Neuron (in vitro differentiated cells): Measurements from ENCODE around the gene SLC25A21.

Experiments used
- H2AFZ ChIP-seq: one replicate; pipeline ENCODE4 v1.6.1; 2013; ENCODE audit warnings: low read depth, mild to moderate bottlenecking, inconsistent platforms, low read length, moderate library complexity
- H3K27me3 ChIP-seq: one replicate; pipeline ENCODE4 v1.6.1; 2013; ENCODE audit warnings: low read length; ENCODE audit not compliant: insufficient read depth
- H3K36me3 ChIP-seq: one replicate; pipeline ENCODE4 v1.6.1; 2013; ENCODE audit warnings: low read length; ENCODE audit not compliant: insufficient read depth
- H3K4me1 ChIP-seq: one replicate; pipeline ENCODE4 v1.6.1; 2013; ENCODE audit warnings: low read length; ENCODE audit not compliant: insufficient read depth
- H3K4me3 ChIP-seq: 2 replicates; pipeline ENCODE4 v1.5.1; 2013; ENCODE audit warnings: mild to moderate bottlenecking, low read length, moderate library complexity
- H3K9me3 ChIP-seq: one replicate; pipeline ENCODE4 v1.6.1; 2013; ENCODE audit warnings: low read length

The SLC25A21 gene

DNA sequence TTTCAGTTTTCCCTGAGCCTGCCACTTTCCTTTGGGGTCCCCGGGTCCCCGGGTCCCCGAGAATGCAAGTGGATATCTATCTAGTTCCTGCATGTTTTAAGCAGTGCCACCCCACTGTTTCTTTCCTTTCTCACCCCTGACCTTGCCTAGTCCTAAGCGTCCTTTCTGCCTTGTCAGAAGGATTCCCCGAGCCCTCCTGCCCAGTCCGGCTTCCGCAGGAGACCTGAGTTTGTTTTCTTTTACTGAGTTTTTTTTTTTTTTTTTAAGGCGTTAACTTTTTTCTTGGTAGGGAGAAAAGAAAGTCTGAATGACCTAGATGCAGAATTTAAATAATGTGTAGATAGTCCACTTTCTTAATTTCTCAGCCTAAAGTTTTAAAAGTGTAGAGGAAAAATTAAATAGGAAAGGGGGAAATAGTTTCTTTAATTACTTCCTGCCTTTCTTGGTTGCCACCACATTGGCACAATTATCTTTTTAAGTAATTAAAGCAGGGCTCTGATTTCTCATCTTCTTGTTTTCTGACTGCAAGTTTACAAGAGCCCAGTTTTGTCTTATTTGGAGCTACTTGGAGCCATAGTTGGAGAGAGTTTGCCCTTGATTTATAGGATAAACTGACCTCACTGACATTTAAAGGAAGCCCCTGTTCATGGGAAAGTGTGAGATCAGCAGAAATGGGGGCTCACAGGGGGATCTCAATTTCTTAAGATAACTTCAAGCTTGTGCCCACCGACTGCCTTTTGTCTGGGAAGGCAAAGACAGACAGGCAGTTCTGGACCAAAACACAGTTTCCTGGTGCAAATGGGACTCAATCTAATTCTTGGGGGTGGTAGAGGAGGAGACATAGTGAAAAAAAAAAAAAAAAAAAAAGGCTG is 507.8 kb downstream of the SLC25A21 start:
- no peaks in the 10 kb centered on the region for H3K36me3 ChIP-seq
- no peak overlapping the region for H3K4me3 ChIP-seq
- H3K4me1 ChIP-seq, result peaks cover 27% of the 10 kb centered on the region
- H3K9me3 ChIP-seq, result no peaks in the 10 kb centered on the region
- peaks cover 89% of the 10 kb centered on the region for H3K27me3 ChIP-seq
- H2AFZ ChIP-seq, result no peak overlapping the region

DNA sequence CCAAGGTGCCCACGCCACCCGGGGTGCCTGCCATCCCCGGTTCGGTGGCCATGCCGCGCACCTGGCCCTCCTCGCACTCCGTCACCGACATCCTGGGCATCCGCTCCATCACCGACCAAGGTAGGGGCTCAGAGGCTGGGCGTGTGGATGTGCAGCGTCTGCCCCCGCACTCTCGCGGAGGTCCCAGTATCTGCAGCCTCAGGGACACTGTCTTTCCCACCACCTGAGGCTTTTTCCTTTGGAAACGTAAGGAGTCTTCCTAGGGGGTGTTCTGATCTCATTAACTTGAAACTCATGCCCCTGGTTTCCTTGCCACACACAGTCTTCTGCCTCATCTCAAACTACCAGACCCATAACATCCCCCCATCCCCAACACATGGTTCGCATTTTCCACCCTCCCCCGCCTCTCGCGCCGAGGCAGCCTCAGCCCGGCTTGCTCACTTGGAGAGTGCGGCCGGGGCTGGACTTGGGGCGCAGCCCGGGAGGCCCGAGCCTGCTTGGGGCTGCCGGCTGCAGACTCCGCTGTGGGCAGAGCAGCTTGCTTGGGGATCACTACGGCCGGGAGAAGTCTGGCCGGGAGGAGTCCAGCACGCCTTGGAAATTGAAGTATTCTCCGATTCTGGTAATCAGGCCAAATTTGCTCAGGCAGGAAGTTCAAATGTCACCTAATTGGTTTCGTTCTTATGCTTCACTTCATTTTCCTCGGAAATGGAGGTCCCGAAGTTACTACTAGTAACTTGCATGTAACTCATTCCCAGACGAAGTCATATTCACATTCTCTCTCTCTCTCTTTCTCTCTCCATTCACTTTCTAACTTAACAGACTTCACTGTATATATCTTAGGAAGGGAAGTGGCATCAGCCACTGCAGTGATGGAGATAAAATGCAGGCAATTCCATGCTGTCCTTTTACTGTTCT is 508.7 kb downstream of the SLC25A21 start:
- Histone ChIP-seq H3K4me3 (no peak overlapping the region), H3K9me3 (no peaks in the 10 kb centered on the region), H3K27me3 (peaks cover 93% of the 10 kb centered on the region), H2AFZ (no peak overlapping the region), H3K36me3 (no peaks in the 10 kb centered on the region), H3K4me1 (peaks cover 32% of the 10 kb centered on the region)

DNA sequence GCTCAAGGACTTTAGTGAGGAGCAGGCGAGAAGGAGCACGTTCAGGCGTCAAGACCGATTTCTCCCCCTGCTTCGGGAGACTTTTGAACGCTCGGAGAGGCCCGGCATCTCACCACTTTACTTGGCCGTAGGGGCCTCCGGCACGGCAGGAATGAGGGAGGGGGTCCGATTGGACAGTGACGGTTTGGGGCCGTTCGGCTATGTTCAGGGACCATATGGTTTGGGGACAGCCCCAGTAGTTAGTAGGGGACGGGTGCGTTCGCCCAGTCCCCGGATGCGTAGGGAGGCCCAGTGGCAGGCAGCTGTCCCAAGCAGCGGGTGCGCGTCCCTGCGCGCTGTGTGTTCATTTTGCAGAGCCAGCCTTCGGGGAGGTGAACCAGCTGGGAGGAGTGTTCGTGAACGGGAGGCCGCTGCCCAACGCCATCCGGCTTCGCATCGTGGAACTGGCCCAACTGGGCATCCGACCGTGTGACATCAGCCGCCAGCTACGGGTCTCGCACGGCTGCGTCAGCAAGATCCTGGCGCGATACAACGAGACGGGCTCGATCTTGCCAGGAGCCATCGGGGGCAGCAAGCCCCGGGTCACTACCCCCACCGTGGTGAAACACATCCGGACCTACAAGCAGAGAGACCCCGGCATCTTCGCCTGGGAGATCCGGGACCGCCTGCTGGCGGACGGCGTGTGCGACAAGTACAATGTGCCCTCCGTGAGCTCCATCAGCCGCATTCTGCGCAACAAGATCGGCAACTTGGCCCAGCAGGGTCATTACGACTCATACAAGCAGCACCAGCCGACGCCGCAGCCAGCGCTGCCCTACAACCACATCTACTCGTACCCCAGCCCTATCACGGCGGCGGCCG is 509.6 kb downstream of the SLC25A21 start:
- peak overlapping the region; percentile 13 for H3K4me3 ChIP-seq
- H3K36me3 ChIP-seq, result no peaks in the 10 kb centered on the region
- peak overlapping the region; percentile 6 for H2AFZ ChIP-seq
- H3K4me1 ChIP-seq, result peaks cover 35% of the 10 kb centered on the region
- no peaks in the 10 kb centered on the region for H3K9me3 ChIP-seq
- H3K27me3 ChIP-seq, result peaks cover 95% of the 10 kb centered on the region

DNA sequence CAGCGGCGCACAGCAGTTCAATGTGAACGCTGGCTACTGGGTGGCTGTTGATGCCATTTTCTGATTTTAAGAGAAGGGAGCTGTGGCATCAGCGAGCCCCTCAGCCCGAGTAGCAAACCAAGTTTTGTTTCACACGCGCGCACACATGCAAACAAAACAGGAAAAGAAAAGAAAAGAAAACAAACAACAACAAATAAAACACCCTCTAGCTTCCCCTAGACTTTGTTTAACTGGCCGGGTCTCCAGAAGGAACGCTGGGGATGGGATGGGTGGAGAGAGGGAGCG is 510.2 kb downstream of the SLC25A21 start:
- Histone ChIP-seq H3K27me3 (peaks cover 95% of the 10 kb centered on the region), H3K36me3 (no peaks in the 10 kb centered on the region), H3K9me3 (no peaks in the 10 kb centered on the region), H3K4me1 (peaks cover 41% of the 10 kb centered on the region), H2AFZ (no peak overlapping the region), H3K4me3 (peak overlapping the region; percentile 13)

DNA sequence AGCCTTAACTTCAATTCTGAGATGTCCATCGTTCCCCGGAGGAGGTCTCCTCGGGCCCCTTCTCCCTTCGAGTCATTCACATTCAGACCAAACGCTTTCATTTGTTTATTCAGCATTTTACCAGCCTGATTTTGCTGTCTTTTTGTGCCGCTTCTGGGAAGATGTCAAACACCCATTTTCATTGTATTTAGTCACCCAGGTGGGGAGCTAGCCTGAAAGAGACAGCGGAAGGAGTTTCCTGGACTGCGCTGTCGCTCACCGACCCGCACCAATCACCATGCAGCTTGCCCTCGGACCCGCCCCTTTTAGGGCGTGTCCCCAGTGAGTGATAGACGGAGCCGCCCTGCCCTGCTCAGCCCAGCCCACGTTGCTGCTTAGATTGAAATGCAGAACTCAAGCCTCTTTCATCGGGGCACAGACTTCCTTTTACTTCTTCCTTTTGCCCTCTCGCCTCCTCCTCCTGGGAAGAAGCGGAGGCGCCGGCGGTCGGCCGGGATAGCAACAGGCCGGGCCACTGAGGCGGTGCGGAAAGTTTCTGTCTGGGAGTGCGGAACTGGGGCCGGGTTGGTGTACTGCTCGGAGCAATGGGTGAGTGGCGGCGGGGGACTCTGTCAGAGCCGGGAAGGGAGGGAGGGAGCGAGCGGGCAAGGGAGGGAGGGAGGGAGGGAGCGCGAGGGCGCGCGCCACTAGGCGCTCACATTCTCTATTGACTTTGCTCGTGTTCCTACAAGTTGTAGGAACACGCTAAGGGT is 510.7 kb downstream of the SLC25A21 start, which contains the start of gene PAX9:
PAX9 (plus strand) TSS at position 355 of the 752 bp plus-strand sequence; CDS start at position 585, 230 bp downstream.
- Histone ChIP-seq H3K9me3 (no peaks in the 10 kb centered on the region), H3K27me3 (peaks cover 95% of the 10 kb centered on the region), H3K4me1 (peaks cover 46% of the 10 kb centered on the region), H3K4me3 (peak within 1 kb of the TSS; percentile 42), H2AFZ (peak within 1 kb of the TSS; percentile 6), H3K36me3 (no peaks in the 10 kb centered on the region)

DNA sequence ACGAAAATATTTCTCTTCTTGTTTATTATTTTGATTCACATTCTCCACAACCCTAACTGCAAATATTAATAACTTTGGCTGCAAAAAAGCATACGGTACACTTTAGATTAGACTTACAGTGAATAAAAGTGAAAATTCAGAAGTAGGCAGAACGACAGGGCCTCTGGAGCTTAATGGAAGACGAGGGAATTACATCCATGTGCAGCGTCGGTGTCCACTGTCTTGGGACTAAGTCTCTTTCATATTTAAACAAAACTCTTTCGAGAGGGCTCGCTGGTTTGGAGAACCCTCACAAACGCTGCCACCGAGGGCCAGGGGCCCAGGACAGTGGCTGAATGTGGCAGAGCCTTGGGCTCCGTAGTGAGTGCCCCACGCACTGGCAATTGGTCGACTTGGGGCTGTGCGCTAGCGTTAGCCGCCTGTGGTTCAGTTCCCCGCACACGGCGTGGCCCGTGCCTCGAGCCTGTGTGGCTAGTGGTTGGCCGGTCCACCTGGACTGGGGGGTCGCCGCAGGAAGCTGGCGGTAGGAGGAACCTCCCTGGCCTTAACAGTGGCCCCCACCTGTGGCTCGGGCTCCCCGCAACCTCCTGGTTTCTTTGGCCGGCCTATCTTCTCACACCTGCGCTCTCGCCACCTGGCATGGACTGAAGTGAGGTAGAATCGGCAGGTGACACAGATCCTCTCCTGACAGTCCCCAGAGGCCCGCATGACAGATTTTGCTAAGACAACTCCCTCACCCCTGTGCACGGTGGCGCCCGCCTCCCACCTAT is 511.5 kb downstream of the SLC25A21 start:
- Histone ChIP-seq H3K4me1 (peaks cover 53% of the 10 kb centered on the region), H3K9me3 (no peaks in the 10 kb centered on the region), H3K36me3 (no peaks in the 10 kb centered on the region), H2AFZ (no peak overlapping the region), H3K27me3 (peaks cover 95% of the 10 kb centered on the region), H3K4me3 (peak overlapping the region; percentile 42)

DNA sequence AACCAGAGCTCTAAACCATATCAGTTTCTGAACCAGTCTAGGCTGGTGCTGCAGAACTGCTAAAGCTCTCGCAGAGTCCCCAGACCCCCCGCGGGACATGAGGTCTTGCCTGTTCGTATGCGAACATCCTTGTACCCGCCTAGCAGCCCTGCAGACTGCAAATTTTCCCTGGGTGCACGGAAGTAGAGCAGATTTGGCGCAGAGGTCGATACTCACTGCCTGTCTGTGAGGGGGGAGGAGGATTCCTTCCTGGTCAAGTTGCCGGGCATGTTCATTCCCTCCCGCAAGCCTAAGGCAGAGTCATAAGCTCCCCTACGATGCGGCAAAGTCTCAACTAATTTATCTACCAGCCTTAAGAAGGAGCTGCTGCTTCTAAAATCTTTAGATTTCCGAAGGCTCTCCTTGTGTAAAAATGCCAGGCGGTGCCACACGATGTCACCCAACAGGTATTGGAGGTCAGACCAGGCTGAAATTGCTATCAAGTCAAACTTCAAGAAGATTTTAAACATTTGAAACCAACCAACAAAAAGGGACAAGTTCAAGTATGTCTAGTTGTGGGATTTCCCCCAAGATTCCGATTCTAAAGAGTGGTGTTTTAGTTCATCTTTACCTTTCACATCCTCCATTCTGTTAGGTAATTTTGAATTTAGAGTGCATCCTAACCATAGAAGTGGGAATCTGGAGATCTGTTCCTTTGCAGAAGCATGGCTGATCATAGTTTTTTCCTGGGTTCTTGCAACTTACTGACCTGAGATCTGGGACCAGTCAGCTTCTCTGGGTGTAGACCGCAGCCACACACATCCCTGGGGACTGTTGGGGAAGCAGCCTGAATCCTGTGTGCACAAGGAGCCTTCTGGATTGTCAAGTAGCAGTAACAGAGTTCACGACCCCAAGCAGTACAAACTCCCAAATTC is 512.3 kb downstream of the SLC25A21 start:
- H3K36me3 ChIP-seq, result no peaks in the 10 kb centered on the region
- H3K27me3 ChIP-seq, result peaks cover 95% of the 10 kb centered on the region
- H3K9me3 ChIP-seq, result no peaks in the 10 kb centered on the region
- no peak overlapping the region for H2AFZ ChIP-seq
- H3K4me1 ChIP-seq, result peaks cover 58% of the 10 kb centered on the region
- no peak overlapping the region for H3K4me3 ChIP-seq

DNA sequence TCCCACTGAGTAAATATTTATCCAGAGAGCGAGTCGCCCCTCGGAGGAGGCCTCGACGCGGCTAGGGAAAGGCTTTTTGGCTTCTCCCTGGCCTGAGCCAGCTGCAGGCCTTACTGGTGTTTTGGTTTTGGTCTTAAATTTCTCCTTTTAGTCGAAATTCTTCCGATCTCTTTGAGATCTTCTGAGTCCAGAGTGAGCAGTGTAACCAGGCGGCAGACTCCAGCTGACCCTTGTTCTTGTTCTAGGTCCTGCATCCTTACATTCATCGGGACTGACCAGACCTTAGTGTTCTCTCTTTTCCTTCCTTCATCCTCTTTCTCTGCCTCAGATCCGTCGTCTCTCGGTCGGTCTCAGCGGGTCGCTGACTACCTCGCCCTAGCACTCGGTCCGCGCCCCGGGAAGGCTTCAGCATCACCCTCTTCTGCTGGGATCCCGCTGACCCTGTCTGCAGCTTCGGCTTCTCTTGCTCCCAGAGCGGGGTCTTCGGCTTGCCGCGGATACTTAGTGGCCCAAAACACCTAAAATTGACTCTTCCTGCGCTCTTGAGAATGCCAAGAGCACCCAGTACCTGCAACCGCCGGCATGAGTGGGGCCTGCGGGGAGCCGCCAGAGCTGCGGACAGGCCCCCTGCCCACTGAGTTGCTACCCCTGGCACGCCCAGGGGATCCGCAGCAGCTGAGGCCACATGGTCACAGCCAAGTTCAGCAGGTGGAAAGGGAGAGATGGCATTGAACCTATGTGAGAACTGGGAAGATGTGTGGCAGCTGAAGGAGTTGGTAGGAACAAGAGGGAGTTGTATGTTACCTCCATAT is 513.2 kb downstream of the SLC25A21 start:
- peaks cover 95% of the 10 kb centered on the region for H3K27me3 ChIP-seq
- H3K36me3 ChIP-seq, result no peaks in the 10 kb centered on the region
- H2AFZ ChIP-seq, result no peak overlapping the region
- peaks cover 58% of the 10 kb centered on the region for H3K4me1 ChIP-seq
- no peak overlapping the region for H3K4me3 ChIP-seq
- no peaks in the 10 kb centered on the region for H3K9me3 ChIP-seq

DNA sequence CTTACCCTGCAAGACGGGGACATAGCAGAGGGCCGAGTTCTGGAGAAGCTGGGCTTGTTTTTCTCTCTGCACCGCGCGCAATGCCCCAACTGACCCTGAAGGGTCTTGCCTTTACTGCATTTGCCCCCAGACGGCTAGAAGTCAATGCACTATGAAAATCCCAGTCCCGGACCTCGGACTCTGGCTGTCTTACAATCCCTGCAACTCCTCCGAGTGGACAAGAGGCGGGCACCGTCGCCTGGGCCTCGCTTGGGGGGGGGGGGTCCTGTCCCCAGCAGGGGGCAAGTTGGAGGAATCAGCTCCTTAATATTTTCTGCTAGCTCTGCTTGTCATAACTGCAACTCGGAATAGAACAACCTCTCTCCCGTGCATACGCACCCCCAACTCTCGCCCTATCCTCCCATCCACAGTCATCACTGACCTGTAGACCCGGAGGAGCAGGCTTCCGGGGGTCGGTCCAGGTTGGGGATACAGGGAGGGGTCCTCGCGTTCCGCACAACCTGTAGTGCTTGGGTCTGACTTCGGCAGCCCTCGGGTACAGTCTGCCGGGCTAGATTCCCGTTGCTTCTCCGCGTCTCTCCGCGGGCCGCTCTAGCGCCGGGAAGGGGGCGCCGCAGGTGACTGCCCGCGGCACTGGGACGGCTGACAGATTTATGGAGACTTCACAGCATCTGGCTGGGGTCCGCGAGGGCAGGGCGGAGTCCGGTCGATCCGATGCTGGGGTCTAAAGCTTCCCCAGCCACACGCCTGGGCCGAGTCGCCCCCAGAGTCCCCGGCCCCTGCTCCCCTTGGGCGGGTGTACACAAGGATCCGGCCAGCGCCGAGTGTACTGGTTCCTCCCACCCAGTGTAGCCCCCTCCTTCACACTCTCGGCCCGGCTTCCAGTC is 514.0 kb downstream of the SLC25A21 start:
- Histone ChIP-seq H3K27me3 (peaks cover 95% of the 10 kb centered on the region), H3K4me1 (peaks cover 50% of the 10 kb centered on the region), H3K4me3 (no peak overlapping the region), H2AFZ (peak overlapping the region; percentile 60), H3K9me3 (no peaks in the 10 kb centered on the region), H3K36me3 (no peaks in the 10 kb centered on the region)
